Esophagus squamous epithelium (tissue), 5 donors: ENCODE results near the gene SEC14L6. TPM values are rescaled to one million over a fixed set of nuclear protein-coding genes. Genes with fewer than 3 reads are reported as not detected.

Source experiments
- DNase-seq: peaks from one replicate; lab custom pipeline; 2025; lab: John Stamatoyannopoulos, UW
- H3K27ac ChIP-seq, 4 donors: fragments of 200-600 bp; sonication (generic); one replicate each; pipeline ENCODE4 v1.5.1; 2016 to 2019; ENCODE audit warnings: mild to moderate bottlenecking in 1 of 4
- H3K27me3 ChIP-seq, 4 donors: fragments of 200-600 bp; sonication (generic); 1 replicate in 3 of 4; 2 replicates in 1 of 4; pipeline versions ENCODE4 v1.5.1 to v1.6.0; 2017 to 2021; ENCODE audit warnings: antibody characterized with exemption in 1 of 4
- H3K36me3 ChIP-seq, 3 donors: fragments of 200-600 bp; sonication (generic); one replicate each; pipeline ENCODE4 v1.5.1; 2016 to 2019
- H3K4me1 ChIP-seq, 3 donors: fragments of 200-600 bp; sonication (generic); one replicate each; pipeline ENCODE4 v1.5.1; 2017 to 2019
- H3K4me3 ChIP-seq, 4 donors: fragments of 200-600 bp; sonication (generic); 1 replicate in 3 of 4; 2 replicates in 1 of 4; pipeline ENCODE4 v1.5.1; 2016 to 2019; ENCODE audit warnings: mild to moderate bottlenecking in 2 of 4, moderate library complexity in 1 of 4
- H3K9me3 ChIP-seq, 3 donors: fragments of 200-600 bp; sonication (generic); one replicate each; pipeline ENCODE4 v1.5.1; 2016 to 2019
- CTCF ChIP-seq, 6 experiments: fragments of 450-650 bp in 4 of 6; fragments of 200-600 bp in 2 of 6; sonication (generic) in 2 of 6; IDR thresholded peaks; one replicate each; pipeline ENCODE4 v1.5.1; 2016 to 2019; ENCODE audit warnings: antibody characterized with exemption in 6 of 6, mild to moderate bottlenecking in 4 of 6, moderate library complexity in 4 of 6
- POLR2A ChIP-seq, 4 donors: fragments of 450-650 bp; IDR thresholded peaks; one replicate each; pipeline ENCODE4 v1.6.1; 2017; ENCODE audit warnings: antibody characterized with exemption in 4 of 4, mild to moderate bottlenecking in 4 of 4, moderate library complexity in 3 of 4
- WGBS, 2 donors: methylation state at CpG; one replicate each; pipeline ENCODE4 v1.1.5; 2018; 5-methylcytosine and 5-hydroxymethylcytosine counted together
- intact Hi-C: fragments of 100-400 bp; cut with DNase I; formaldehyde crosslinking; loops from one replicate; pipeline ENCODE4 v1.15.0; 2022
- total RNA-seq, 4 donors: library from RNA; depleted of rRNA; stranded (reverse); fragments of >200 nt; gene quantifications; one replicate each; pipeline ENCODE4 v1.1.0, GENCODE V29; 2016
- donor health status: DM: yes; HTN: yes; CAD: no.

Gene SEC14L6
- total RNA-seq, 4 donors from 2014 or later, result 0.19 TPM; not detected in 3

DNA sequence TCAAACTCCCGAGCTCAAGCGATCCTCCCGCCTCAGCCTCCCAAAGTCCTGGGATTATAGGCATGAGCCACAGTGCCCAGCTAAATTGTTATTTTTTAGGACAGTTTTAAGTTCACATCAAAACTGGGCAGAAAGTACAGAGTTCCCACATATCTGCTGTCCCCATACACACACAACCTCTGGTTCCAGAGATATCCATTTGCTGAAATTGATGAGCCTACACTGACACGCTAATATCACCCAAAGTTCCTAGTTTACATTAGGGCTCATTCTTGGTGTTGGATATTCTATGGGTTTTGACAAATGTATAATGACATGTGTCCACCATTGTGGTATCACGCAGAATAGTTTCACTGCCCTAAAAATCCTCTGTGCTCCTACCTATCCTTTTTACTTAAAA is 38.3 kb downstream of the SEC14L6 start:
- no peak overlapping the region for H3K27ac ChIP-seq
- TF ChIP-seq CTCF (IDR thresholded peaks at IDR 0.05), result no peak
- no peak for TF ChIP-seq POLR2A (IDR thresholded peaks at IDR 0.05)
- peaks cover 0 to 55% (median 0%) of the 10 kb centered on the region in 4 donors for H3K27me3 ChIP-seq
- H3K36me3 ChIP-seq, result no peaks in the 10 kb centered on the region
- no peak for DNase-seq
- H3K9me3 ChIP-seq, result no peaks in the 10 kb centered on the region
- no peak overlapping the region for H3K4me3 ChIP-seq
- H3K4me1 ChIP-seq, result peaks cover 0 to 8% (median 0%) of the 10 kb centered on the region in 3 donors
- WGBS, 2 donors, result 72 to 90% methylated on average over 5 of the region's 5 CpGs
- intact Hi-C loops, result no loop called here

DNA sequence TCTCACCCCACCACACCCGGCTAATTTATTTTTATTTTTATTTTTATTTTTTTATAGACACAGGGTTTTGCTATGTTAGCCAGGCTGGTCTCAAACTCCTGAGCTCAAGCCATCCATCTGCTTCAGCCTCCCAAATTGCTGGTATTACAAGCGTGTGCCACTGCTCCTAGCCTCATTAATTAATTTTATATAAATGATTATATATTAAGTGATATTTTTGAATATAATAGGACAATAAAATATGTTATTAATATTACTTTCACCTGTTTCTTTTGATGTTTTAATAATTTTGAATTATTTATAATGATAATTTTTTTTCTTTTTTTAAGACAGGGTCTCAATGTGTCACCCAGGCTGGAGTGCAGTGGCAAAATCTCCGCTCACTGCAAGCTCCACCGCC is 38.9 kb downstream of the SEC14L6 start:
- WGBS, 2 donors, result 74 to 78% methylated on average over 4 of the region's 4 CpGs
- Histone ChIP-seq H3K27me3 (peaks cover 0 to 59% (median 0%) of the 10 kb centered on the region in 4 donors), H3K36me3 (no peaks in the 10 kb centered on the region), H3K4me1 (peaks cover 0 to 8% (median 0%) of the 10 kb centered on the region in 3 donors), H3K27ac (no peak overlapping the region), H3K4me3 (no peak overlapping the region), H3K9me3 (no peaks in the 10 kb centered on the region)
- TF ChIP-seq CTCF (IDR thresholded peaks at IDR 0.05) (no peak), POLR2A (IDR thresholded peaks at IDR 0.05) (no peak)
- intact Hi-C loops, result no loop called here
- no peak for DNase-seq

DNA sequence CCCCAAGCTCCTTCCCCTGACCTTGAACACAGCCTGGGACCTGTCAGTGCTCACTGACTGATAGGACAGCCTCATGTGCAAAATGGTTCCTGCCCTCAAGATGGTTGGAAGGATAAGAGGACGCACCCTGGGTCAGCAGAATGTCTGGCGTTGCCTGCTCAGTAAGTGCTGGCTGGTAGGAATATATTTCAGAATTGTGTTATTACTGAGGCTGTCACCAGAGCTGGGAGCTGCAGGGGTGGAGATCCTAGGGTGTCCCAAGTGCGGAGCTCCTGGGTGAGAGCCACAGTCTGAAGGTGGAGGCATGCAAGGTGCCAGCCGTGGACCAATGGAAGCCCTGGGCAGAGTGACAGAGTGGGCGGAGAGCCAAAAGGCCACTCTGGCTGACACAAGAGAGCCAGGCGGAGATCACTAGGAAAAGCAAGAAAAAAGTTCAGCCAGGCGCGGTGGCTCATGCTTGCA is 40.0 kb downstream of the SEC14L6 start:
- Histone ChIP-seq H3K9me3 (no peaks in the 10 kb centered on the region), H3K4me3 (no peak overlapping the region), H3K4me1 (peaks cover 0 to 8% (median 0%) of the 10 kb centered on the region in 3 donors), H3K27ac (no peak overlapping the region), H3K27me3 (peaks cover 0 to 69% (median 0%) of the 10 kb centered on the region in 4 donors), H3K36me3 (no peaks in the 10 kb centered on the region)
- TF ChIP-seq CTCF (IDR thresholded peaks at IDR 0.05), result no peak
- TF ChIP-seq POLR2A (IDR thresholded peaks at IDR 0.05), result no peak
- intact Hi-C loops, result no loop called here
- DNase-seq, result no peak
- 78 to 83% methylated on average over 5 to 6 of the region's 8 CpGs for WGBS, 2 donors

GRCh38 chr22:30503551-30503950 is 43.0 kb downstream of the SEC14L6 start:
- TF ChIP-seq POLR2A (IDR thresholded peaks at IDR 0.05) (no peak), CTCF (IDR thresholded peaks at IDR 0.05) (no peak)
- Histone ChIP-seq H3K9me3 (no peaks in the 10 kb centered on the region), H3K4me1 (peaks cover 0 to 8% (median 0%) of the 10 kb centered on the region in 3 donors), H3K4me3 (no peak overlapping the region), H3K27me3 (peaks cover 0 to 77% (median 0%) of the 10 kb centered on the region in 4 donors), H3K27ac (no peak overlapping the region), H3K36me3 (no peaks in the 10 kb centered on the region)
- no peak for DNase-seq
- intact Hi-C loops, result no loop called here
- 81 to 88% methylated on average over 6 to 12 of the region's 12 CpGs for WGBS, 2 donors

GRCh38 chr22:30502911-30503310 is 43.6 kb downstream of the SEC14L6 start:
- 48 to 75% methylated on average over 1 to 3 of the region's 3 CpGs for WGBS, 2 donors
- H3K27me3 ChIP-seq, result peaks cover 0 to 71% (median 0%) of the 10 kb centered on the region in 4 donors

More at GRCh38 chr22:30502911-30503310, 43.6 kb downstream of the SEC14L6 start:
- Histone ChIP-seq H3K4me1 (peaks cover 0 to 8% (median 0%) of the 10 kb centered on the region in 3 donors), H3K4me3 (no peak overlapping the region), H3K27ac (no peak overlapping the region), H3K9me3 (no peaks in the 10 kb centered on the region), H3K36me3 (no peaks in the 10 kb centered on the region)
- no peak for DNase-seq
- TF ChIP-seq POLR2A (IDR thresholded peaks at IDR 0.05) (no peak), CTCF (IDR thresholded peaks at IDR 0.05) (no peak)
- intact Hi-C loops, result no loop called here
